ENCODE results near the gene FTO.

The FTO gene

GRCh38 chr16:54059319-54059718 lies 355.4 kb downstream of the FTO start:
- no peak for DNase-seq (ENCODE audit: low spot score)

- DNase-seq (ENCODE audit: low spot score): no peak
Measured at GRCh38 chr16:54060599-54061421, 356.9 kb downstream of the FTO start.

GRCh38 chr16:54061454-54061853 lies 357.5 kb downstream of the FTO start:
- no peak for DNase-seq (ENCODE audit: low spot score)

- peak; percentile 34 for DNase-seq (ENCODE audit: low spot score)
Measured at GRCh38 chr16:54062361-54063278, 358.7 kb downstream of the FTO start.

- no peak for DNase-seq (ENCODE audit: low spot score)
Measured at GRCh38 chr16:54063279-54063773, 359.4 kb downstream of the FTO start.

- DNase-seq (ENCODE audit: low spot score): no peak
Measured at GRCh38 chr16:54066451-54067105, 362.6 kb downstream of the FTO start.

GRCh38 chr16:54067322-54068065 lies 363.5 kb downstream of the FTO start:
- DNase-seq (ENCODE audit: low spot score): no peak

- DNase-seq (ENCODE audit: low spot score): no peak
Measured at GRCh38 chr16:54068212-54068611, 364.3 kb downstream of the FTO start.

GRCh38 chr16:54069601-54070239 lies 365.8 kb downstream of the FTO start:
- DNase-seq (ENCODE audit: low spot score): no peak

GRCh38 chr16:54070789-54071343 lies 366.9 kb downstream of the FTO start:
- no peak for DNase-seq (ENCODE audit: low spot score)

- DNase-seq (ENCODE audit: low spot score): no peak
Measured at GRCh38 chr16:54071514-54071913, 367.6 kb downstream of the FTO start.

- no peak for DNase-seq (ENCODE audit: low spot score)
Measured at GRCh38 chr16:54072237-54072636, 368.3 kb downstream of the FTO start.

GRCh38 chr16:54073356-54073755 lies 369.4 kb downstream of the FTO start:
- no peak for DNase-seq (ENCODE audit: low spot score)

- no peak for DNase-seq (ENCODE audit: low spot score)
Measured at GRCh38 chr16:54075446-54075845, 371.5 kb downstream of the FTO start.

GRCh38 chr16:54076006-54076504 lies 372.1 kb downstream of the FTO start:
- DNase-seq (ENCODE audit: low spot score): no peak

GRCh38 chr16:54077050-54077821 lies 373.3 kb downstream of the FTO start:
- DNase-seq (ENCODE audit: low spot score): no peak

- DNase-seq (ENCODE audit: low spot score): no peak
Measured at GRCh38 chr16:54080524-54081008, 376.6 kb downstream of the FTO start.

GRCh38 chr16:54086791-54087190 lies 382.8 kb downstream of the FTO start:
- DNase-seq (ENCODE audit: low spot score): no peak

- DNase-seq (ENCODE audit: low spot score): no peak
Measured at GRCh38 chr16:54090602-54091001, 386.6 kb downstream of the FTO start.

GRCh38 chr16:54093281-54093680 lies 389.3 kb downstream of the FTO start:
- no peak for DNase-seq (ENCODE audit: low spot score)
